Keratinocyte (primary cell): Measurements from ENCODE around the gene PLA2G15. TPM values are rescaled to one million over a fixed set of nuclear protein-coding genes. Genes with fewer than 3 reads are reported as not detected.
A peak's percentile ranks its signal among the peaks of the same experiment; 100 is the strongest.

Source experiments
- DNase-seq: peaks from one replicate; pipeline ENCODE4 v3.0.0-alpha.2; 2011; ENCODE audit warnings: low read depth, missing footprints, low spot score
- FAIRE-seq: peaks from 2 replicates; lab custom pipeline; 2011; peaks lifted over from hg19 to GRCh38; lab: Jason Lieb, UNC
- H2AFZ ChIP-seq: 2 replicates; pipeline ENCODE4 v1.6.0; 2012; ENCODE audit warnings: low read length, control low read depth, inconsistent platforms; ENCODE audit not compliant: control insufficient read depth
- H3K27ac ChIP-seq: 2 replicates; pipeline ENCODE4 v1.5.1; 2011; ENCODE audit warnings: low read length; ENCODE audit not compliant: control insufficient read depth, insufficient read depth
- H3K27me3 ChIP-seq: 3 replicates; pipeline ENCODE4 v1.6.0; 2011; ENCODE audit warnings: low read length; ENCODE audit not compliant: control insufficient read depth, insufficient read depth; ENCODE audit errors: extremely low read depth
- H3K36me3 ChIP-seq, 2 experiments: 2 replicates in 1 of 2; 3 replicates in 1 of 2; pipeline ENCODE4 v1.5.1; 2011; ENCODE audit warnings: low read length in 2 of 2, mild to moderate bottlenecking in 1 of 2; ENCODE audit not compliant: control insufficient read depth in 2 of 2, insufficient read depth in 2 of 2; ENCODE audit errors: extremely low read depth in 1 of 2
- H3K4me1 ChIP-seq: 3 replicates; pipeline ENCODE4 v1.5.1; 2011; ENCODE audit warnings: low read length; ENCODE audit not compliant: control insufficient read depth, insufficient read depth; ENCODE audit errors: extremely low read depth
- H3K4me2 ChIP-seq: 3 replicates; pipeline ENCODE4 v1.6.0; 2011; ENCODE audit warnings: low read depth, low read length; ENCODE audit not compliant: control insufficient read depth, insufficient read depth; ENCODE audit errors: extremely low read depth
- H3K4me3 ChIP-seq, 3 experiments: fragments of 200-600 bp in 1 of 3; sonication (generic) in 1 of 3; 2 replicates in 2 of 3; 3 replicates in 1 of 3; pipeline ENCODE4 v1.5.1; 2011 to 2016; ENCODE audit warnings: low read length in 3 of 3, mild to moderate bottlenecking in 3 of 3, control low read depth in 2 of 3, inconsistent platforms in 1 of 3, low read depth in 1 of 3, mixed read lengths in 1 of 3, mixed run types in 1 of 3, moderate library complexity in 1 of 3; ENCODE audit not compliant: control insufficient read depth in 2 of 3, insufficient read depth in 2 of 3; ENCODE audit errors: extremely low read depth in 1 of 3
- H3K79me2 ChIP-seq: 2 replicates; pipeline ENCODE4 v1.6.0; 2012; ENCODE audit warnings: low read length; ENCODE audit not compliant: control insufficient read depth, insufficient read depth
- H3K9ac ChIP-seq: 3 replicates; pipeline ENCODE4 v1.6.0; 2011; ENCODE audit warnings: low read length; ENCODE audit not compliant: control insufficient read depth, insufficient read depth; ENCODE audit errors: extremely low read depth
- H3K9me1 ChIP-seq: 3 replicates; pipeline ENCODE4 v1.6.0; 2011; ENCODE audit warnings: low read length; ENCODE audit not compliant: control insufficient read depth, insufficient read depth; ENCODE audit errors: extremely low read depth
- H3K9me3 ChIP-seq: 2 replicates; pipeline ENCODE4 v1.5.1; 2012; ENCODE audit warnings: low read depth, low read length; ENCODE audit not compliant: control insufficient read depth
- H4K20me1 ChIP-seq: 3 replicates; pipeline ENCODE4 v1.6.0; 2011; ENCODE audit warnings: low read length; ENCODE audit not compliant: control insufficient read depth, insufficient read depth; ENCODE audit errors: extremely low read depth
- EZH2 ChIP-seq: IDR thresholded peaks from one replicate; pipeline ENCODE4 v1.6.1; 2012; ENCODE audit warnings: inconsistent platforms, mild to moderate bottlenecking, low read length, moderate library complexity
- dilution Hi-C: fragments of 300-500 bp; cut with MboI; formaldehyde crosslinking; loops from one replicate; pipeline ENCODE4 v1.7.0; 2020; ENCODE audit warnings: low sequenced_read_pairs; ENCODE audit not compliant: extremely low pct_ligation_motif_present
- polyA plus RNA-seq, 5 experiments: library from polyadenylated mRNA; depleted of rRNA in 3 of 5; stranded (reverse) in 3 of 5; stranded (forward) in 1 of 5; unstranded in 1 of 5; fragments of >200 nt; gene quantifications; 1 replicate in 1 of 5; 2 replicates in 3 of 5; 3 replicates in 1 of 5; pipeline versions ENCODE4 v1.2.1 to v1.2.3, GENCODE V29; 2011 to 2012; ENCODE audit warnings: missing spikeins in 2 of 5, low read depth in 1 of 5, low replicate concordance in 1 of 5
- TF ChIP-seq, protein P1 (sequence below), 3 experiments: IDR thresholded peaks in 1 of 3; conservative IDR thresholded peaks in 1 of 3; optimal IDR thresholded peaks in 1 of 3; 2 replicates in 2 of 3; 3 replicates in 1 of 3; pipeline versions ENCODE3 to v1.5.1; 2011; ENCODE audit warnings: low read length in 3 of 3, mild to moderate bottlenecking in 3 of 3, moderate library complexity in 2 of 3, control low read depth in 1 of 3, inconsistent platforms in 1 of 3; ENCODE audit not compliant: insufficient read depth in 2 of 3; ENCODE audit errors: extremely low read depth in 1 of 3

Gene PLA2G15
- polyA plus RNA-seq, 1 donor (not counting 4 experiments of a cell fraction or from before 2014, with no cell fraction given): 9.2 TPM

DNA sequence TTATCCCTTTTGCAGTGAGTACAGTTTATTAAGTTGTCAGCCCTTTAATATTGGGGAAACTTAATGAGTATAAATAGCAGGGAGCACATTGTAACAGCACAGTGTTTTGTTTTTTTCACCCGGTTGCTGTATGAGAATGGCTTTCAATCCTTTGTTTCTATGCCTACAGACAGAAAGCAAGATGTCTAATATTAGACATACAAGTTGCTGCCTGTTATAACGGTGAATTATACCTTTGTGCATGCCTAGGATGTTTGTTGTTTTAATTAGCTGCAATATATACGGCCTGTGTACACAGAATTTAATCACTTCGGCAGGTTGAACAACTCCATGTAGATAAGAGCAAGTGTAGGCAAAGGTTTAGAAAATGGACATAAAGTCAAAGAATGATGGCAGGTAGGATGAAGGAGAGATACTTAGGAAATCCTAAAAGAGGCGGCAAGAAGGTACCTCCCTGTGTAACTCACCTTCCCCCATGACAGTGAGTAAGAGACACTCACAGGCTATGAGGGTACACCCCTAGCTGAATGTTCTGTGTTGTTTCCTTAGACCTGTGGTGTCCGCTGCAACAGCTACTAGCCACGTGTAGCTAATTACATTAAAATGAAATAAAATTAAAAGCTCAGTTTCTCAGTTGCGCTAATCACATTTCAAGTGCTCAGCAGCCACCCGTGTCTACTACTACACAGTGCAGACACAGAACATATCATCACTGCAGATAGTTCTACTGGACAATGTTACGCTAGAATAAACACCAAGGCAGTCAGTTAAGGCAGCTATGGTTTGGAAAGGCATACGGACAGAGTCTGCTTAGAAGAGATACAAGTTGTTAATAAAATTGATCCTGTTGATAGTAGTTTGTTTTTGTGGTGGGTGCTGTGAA is 54.6 kb downstream of the PLA2G15 start:
- Histone ChIP-seq H3K9ac (peak overlapping the region; percentile 60), H3K4me3 (no peak overlapping the region), H3K4me1 (peaks cover 35% of the 10 kb centered on the region), H3K79me2 (peaks cover 2% of the 10 kb centered on the region), H3K27me3 (no peaks in the 10 kb centered on the region), H2AFZ (no peak overlapping the region), H3K27ac (peak overlapping the region; percentile 92), H3K4me2 (peak overlapping the region; percentile 57), H3K36me3 (peaks cover 24 to 68% of the 10 kb centered on the region in 2 experiments), H4K20me1 (peaks cover 9% of the 10 kb centered on the region), H3K9me3 (no peaks in the 10 kb centered on the region), H3K9me1 (no peaks in the 10 kb centered on the region)
- dilution Hi-C loops: no loop called here
- DNase-seq: no peak
- FAIRE-seq: peak; percentile 29
- TF ChIP-seq, protein P1, sequence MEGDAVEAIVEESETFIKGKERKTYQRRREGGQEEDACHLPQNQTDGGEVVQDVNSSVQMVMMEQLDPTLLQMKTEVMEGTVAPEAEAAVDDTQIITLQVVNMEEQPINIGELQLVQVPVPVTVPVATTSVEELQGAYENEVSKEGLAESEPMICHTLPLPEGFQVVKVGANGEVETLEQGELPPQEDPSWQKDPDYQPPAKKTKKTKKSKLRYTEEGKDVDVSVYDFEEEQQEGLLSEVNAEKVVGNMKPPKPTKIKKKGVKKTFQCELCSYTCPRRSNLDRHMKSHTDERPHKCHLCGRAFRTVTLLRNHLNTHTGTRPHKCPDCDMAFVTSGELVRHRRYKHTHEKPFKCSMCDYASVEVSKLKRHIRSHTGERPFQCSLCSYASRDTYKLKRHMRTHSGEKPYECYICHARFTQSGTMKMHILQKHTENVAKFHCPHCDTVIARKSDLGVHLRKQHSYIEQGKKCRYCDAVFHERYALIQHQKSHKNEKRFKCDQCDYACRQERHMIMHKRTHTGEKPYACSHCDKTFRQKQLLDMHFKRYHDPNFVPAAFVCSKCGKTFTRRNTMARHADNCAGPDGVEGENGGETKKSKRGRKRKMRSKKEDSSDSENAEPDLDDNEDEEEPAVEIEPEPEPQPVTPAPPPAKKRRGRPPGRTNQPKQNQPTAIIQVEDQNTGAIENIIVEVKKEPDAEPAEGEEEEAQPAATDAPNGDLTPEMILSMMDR (optimal IDR thresholded peaks at IDR 0.05 in 1 of 3, IDR thresholded peaks at IDR 0.05 in 1 of 3, conservative IDR thresholded peaks at IDR 0.05 in 1 of 3; ENCODE audit: extremely low read depth in 1 of 3, insufficient read depth in 2 of 3, low read length in 3 of 3): no peak
- no peak for TF ChIP-seq EZH2

DNA sequence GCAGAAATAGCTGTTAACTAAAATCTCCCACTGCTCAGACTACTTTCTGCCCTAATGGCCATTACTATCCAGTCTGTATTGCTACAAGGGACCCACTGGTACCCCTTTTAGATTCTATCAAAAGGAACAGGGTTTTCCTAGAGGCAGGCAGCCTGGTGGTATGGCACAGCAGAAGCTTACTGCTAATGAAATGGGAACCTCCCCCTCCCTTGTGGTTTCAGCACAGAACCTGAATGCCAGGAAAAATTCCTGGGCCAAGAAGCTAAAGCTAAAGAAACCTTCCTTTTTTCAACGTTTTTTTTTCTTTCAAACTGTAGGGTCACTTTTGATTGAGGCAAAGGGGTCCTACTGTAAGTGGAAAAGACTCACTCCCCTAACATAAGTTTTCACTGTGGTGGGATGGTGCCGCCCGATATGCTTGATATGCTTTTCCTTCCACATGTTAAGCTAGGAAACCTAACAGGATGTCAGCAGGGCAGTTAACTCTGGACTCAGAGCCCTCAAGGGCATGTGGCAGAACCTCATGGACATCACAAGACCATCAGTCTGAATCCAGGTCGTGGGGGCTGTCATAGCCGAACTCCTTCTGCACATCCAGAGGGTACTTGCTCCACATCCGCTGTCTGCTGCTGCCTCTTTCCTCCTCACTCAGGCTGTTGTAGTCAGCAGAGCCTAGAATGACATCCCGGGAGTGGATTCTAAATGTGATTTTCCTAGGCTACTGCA is 55.7 kb downstream of the PLA2G15 start:
- H3K4me2 ChIP-seq: no peak overlapping the region
- peaks cover 9% of the 10 kb centered on the region for H4K20me1 ChIP-seq
- FAIRE-seq: no peak
- H3K4me3 ChIP-seq: no peak overlapping the region
- no peak overlapping the region for H2AFZ ChIP-seq
- H3K9ac ChIP-seq: peak overlapping the region; percentile 60
- H3K36me3 ChIP-seq: peaks cover 29 to 66% of the 10 kb centered on the region in 2 experiments
- no peak for DNase-seq
- no peaks in the 10 kb centered on the region for H3K9me1 ChIP-seq
- H3K79me2 ChIP-seq: peaks cover 10% of the 10 kb centered on the region
- peak overlapping the region; percentile 92 for H3K27ac ChIP-seq
- H3K4me1 ChIP-seq: peaks cover 35% of the 10 kb centered on the region
- no peak for TF ChIP-seq EZH2
- TF ChIP-seq, protein P1 (optimal IDR thresholded peaks at IDR 0.05 in 1 of 3, IDR thresholded peaks at IDR 0.05 in 1 of 3, conservative IDR thresholded peaks at IDR 0.05 in 1 of 3; ENCODE audit: extremely low read depth in 1 of 3, insufficient read depth in 2 of 3, low read length in 3 of 3): no peak
- H3K27me3 ChIP-seq: no peaks in the 10 kb centered on the region
- no peaks in the 10 kb centered on the region for H3K9me3 ChIP-seq
- dilution Hi-C loops: no loop called here
